ENCODE measurements around the gene GMCL1.

DNA sequence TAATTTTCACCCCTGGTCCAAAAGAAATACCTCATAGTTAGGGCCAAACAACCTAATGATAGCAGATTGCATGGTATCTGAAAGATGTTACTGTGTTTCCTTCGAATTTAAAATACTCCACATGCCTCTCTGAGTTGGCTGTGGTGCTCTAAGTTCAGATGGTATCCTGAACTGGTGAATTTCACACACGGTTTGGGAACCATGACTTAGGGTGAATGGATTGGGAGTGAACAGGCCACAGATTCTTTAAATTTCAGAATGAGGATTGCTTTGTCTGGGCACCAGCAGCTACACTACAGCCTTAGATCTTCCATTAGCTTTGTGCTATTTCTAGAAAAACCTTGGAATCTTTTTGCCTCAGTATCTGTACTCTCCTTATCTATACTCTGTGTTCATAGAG is 6.2 kb downstream of the GMCL1 start:
- no peak for TF ChIP-seq POLR2AphosphoS5 (IDR thresholded peaks at IDR 0.05)
- no peak for TF ChIP-seq CTCF (IDR thresholded peaks at IDR 0.05)
- no peak for TF ChIP-seq POLR2A (IDR thresholded peaks at IDR 0.05)
- TF ChIP-seq EP300 (IDR thresholded peaks at IDR 0.05): no peak
